COR-L47 (cell line): ENCODE measurements around the gene ZBTB25.

Source experiments
- DNase-seq: peaks from one replicate; lab custom pipeline; 2025; lab: John Stamatoyannopoulos, UW

The ZBTB25 gene

DNA sequence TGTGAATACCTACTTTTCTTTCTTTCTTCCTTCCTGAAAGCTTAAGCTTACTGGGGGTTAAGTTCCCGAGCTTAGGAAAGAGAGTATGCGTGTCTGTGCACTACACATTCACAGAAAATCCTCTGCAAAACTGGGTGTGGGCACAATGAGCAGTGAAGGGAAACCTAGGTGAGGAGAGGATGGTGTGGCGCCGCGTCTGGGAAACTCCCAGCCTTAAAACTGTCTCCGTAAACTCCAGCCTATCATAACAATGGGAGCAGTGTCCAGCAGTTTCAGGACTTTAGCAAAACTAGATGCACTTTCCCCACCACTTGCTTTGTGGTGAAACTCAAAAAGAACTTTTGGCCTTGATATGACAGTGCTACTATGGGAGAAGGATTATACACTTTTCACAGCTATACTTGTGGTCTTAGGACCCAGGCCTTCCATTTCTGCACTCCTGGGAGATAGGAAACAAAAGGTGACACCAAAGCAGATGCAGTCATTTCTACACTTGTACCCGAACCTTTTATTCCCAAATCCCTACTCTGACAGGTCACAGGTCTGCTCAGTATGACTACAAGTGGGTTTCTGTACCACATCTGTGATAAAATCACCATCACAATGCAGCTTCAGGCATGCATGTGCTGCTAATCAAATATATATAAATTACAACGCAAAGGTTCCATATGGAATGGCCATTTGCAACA is 27.9 kb downstream of the ZBTB25 start:
- no peak for DNase-seq

GRCh38 chr14:64474698-64475097 is 28.9 kb downstream of the ZBTB25 start:
- no peak for DNase-seq

DNA sequence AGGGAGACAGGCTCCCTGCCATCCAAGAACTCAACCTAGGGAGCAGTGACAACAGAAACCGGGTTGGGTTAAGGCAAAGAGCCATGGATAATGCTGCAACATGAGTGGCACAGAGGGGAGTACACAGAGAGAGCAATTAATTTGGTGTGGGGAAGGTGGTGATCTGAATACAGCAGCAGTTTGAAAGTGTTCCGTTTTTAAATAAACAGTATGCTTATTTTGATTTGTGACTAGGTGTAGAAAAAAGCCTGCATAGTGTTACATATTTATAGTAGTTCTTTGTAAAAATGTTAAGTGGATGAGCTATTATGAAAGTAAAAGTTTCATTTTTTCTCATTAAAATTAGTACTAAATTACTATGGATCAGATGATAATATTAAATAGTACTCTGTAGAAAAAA is 29.6 kb downstream of the ZBTB25 start:
- DNase-seq = no peak

DNA sequence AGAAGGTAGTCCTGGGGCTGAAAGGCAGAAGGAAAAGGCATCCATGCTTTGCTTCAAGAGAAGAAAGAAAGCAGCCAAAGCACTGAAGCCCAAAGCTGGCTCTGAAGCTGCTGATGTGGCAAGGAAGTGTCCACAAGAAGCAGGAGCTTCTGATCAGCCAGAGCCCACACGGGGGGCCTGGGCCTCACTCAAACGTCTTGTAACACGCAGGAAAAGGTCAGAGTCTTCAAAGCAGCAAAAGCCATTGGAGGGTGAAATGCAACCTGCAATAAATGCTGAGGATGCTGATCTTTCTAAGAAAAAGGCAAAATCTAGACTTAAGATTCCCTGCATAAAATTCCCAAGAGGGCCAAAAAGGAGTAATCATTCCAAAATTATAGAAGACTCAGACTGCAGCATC is 35.2 kb downstream of the ZBTB25 start:
- no peak for DNase-seq

GRCh38 chr14:64467566-64467965 is 36.1 kb downstream of the ZBTB25 start:
- DNase-seq = no peak

DNA sequence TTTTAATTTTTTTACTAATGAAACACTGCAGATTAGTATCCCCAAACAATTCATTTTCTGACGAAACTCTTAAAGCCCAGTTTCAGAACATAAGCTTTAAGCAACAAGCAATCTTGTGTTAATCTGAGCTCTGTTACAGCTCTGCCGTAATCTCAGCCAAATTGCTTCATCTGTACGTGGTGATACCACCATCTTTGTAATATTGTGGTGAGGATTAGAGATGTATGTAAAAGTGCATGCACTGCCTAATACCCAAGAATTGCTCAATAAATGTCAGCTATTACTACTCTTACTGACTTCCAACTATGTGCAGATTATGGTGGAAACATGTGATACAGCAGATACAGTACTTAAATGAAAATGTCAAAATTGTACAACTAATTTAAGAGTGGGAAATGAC is 36.5 kb downstream of the ZBTB25 start:
- DNase-seq = no peak

GRCh38 chr14:64465831-64466554 is 37.6 kb downstream of the ZBTB25 start:
- DNase-seq = peak; percentile 36

GRCh38 chr14:64465191-64465822 is 38.3 kb downstream of the ZBTB25 start, which contains the start of gene AKAP5:
TSS of gene AKAP5 (plus strand) at chr14:64465499. CDS start at chr14:64468395, 2,896 bp downstream.
- DNase-seq = peak; percentile 77

- DNase-seq = peak; percentile 47
Observed at GRCh38 chr14:64464651-64465050, 39.0 kb downstream of the ZBTB25 start.

DNA sequence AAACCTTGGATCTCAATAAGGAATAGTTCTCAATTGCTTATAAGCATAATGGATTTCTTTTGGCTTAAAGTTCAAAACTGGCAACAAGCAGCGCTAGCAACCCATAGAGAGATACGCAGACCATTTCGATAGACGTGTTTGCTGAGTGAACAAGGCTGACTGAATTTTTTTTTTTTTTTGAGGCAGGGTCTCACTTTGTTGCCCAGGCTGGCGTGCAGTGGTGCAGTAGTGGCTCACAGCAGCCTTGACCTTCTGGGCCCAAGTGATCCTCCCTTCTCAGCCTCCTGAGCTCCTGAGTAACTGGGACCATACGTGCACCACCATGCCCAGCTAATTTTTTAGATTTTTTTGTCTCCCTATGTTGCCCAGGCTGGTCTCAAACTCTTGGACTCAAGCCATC is 39.8 kb downstream of the ZBTB25 start:
- DNase-seq = no peak

DNA sequence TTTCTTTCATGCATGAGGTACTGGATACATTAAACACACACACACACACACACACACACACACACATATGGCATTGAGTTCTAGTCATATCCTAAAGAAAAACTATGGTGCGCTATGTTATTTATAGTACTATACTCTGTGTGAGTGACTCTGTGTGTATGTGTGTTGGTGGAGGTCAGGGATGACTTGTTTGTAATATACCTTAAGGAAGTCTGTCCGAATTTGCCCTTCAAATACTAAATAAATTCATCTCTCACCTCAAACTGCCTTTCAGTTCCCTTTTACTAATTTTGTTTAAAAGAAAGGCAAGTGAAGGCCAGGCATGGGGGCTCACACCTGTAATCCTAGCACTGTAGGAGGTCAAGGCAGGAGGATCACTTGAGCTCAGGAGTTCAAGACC is 40.4 kb downstream of the ZBTB25 start:
- no peak for DNase-seq

GRCh38 chr14:64461221-64461620 is 42.4 kb downstream of the ZBTB25 start:
- no peak for DNase-seq

- DNase-seq = no peak
Observed at GRCh38 chr14:64459405-64460136, 44.1 kb downstream of the ZBTB25 start.

- no peak for DNase-seq
Observed at GRCh38 chr14:64454671-64455070, 49.0 kb downstream of the ZBTB25 start.

- DNase-seq = no peak
Observed at GRCh38 chr14:64450255-64450654, 53.4 kb downstream of the ZBTB25 start.

DNA sequence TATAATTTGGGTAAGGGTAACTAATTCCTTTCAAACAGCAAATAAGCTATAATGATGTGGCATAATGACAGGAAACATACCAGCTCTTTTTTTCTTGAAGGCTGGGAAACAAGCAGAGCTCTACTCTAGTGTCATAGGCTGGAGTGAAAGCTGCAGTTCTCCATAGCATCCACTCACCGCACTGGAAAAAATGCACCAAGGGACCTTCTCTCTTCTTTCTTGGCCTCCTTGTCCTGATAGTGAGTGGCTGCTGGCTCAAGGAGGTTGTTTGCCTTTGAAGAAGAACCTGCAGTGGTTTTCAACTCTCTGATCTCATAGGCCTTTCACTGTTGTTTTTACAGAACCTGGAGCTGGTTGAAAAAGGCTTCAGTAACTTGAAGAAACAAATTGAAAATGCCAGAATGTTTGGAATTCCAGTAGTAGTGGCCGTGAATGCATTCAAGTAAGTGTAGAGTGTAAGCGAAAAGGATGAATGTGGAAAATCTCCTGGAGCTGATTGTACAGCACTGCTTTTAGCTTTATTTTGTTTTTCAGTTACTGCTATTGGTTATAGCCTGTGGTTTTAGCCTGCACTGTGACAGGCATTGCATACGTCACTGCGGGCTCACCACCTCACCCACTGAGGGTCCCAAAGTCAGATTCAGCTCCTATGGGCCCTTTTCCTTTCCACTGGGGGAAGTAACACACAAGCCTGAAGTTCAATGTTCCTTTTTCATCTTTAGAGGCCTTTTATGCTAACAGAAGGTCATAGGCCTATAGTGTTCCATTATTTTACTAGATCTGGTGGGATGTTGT is 55.6 kb downstream of the ZBTB25 start:
- DNase-seq = no peak

DNA sequence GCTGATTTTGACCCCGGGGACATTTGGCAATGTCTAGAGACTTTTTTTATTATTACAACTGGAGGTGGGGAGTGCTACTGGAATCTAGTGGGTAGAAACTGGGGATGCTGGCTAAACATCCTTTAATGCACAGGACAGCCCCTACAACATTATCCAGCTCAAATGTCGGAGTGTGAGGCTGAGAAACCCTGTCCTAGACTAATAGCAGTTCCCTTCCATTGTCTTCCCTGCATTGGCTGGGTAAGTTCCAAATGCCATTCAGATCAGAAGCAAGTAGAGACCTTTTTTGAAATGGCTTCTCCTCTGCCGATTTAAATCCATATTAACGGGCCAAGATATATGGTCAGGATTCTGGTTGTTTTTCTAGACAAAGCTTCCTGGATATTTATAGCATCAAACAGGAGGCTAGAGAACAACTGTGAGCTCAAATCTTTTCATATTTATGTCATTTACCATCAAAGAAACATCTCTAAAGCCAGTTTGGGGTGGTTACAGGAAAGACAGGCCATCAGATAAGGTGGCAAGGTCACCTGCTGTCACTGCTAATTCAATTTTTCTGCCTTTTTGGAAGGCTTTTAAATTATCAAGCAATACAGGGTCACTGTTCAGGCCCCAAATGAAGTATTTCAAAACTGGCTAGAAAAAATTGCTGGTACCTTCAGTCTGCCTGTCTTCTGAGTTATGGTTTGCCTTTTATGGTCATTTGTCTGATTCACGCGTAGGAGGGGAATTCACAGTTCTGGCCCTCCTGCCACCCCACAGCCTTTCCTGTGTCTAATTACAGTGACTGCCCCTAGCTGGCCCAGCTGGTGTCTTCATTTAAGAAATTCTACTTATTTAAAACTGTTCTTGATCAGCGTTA is 58.4 kb downstream of the ZBTB25 start:
- DNase-seq = no peak

DNA sequence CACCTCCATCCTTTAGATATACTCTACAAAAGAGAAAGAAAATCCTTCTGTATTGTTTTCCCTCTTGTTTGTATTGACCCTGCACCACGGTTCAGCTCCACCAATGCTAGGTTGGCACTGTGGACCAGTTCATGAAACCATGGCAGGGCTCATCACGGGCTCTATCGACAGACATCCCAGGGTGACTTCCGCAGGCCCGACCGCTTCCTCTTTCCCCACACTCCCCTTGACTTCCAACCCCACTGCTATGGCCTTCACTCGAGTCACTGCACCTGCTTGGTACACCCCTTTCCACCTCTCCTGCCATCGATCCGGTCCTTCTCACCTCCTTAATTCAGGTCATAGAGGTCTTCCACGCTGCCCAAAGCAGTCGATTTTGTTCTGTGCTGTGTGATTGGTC is 59.5 kb downstream of the ZBTB25 start:
- DNase-seq = no peak

- DNase-seq = no peak
Observed at GRCh38 chr14:64442300-64442988, 61.2 kb downstream of the ZBTB25 start.

DNA sequence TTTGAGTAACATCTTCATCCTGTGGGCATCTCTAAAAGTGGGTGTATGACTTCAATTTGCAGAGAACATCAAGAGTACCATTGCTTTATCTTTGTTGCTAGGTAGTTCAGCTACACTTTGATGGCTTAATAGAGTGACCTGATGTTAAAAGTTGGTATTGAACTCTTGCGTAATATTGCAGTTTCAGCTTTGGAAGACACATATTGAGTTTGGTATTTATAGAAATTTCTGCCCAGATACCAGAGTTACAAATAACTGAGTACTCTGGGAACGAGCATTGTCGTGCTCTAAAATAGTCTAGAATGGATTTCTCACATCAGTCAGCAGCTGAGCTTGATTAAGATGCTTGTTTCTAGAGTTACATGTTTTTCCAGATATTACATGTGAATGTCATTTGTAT is 63.1 kb downstream of the ZBTB25 start:
- DNase-seq = no peak
